Brain microvascular endothelial cell (primary cell): ENCODE data around the gene ERC2.

Source experiments
- DNase-seq: peaks from one replicate; pipeline ENCODE4 v3.0.0-alpha.2; 2020
- H3K27ac ChIP-seq: fragments of 250-450 bp; sonication (Bioruptor Pico); 2 replicates; pipeline ENCODE4 v1.5.1; 2020; ENCODE audit warnings: mild to moderate bottlenecking, moderate library complexity
- H3K27me3 ChIP-seq: fragments of 250-450 bp; sonication (Bioruptor Pico); replicated peaks from 2 replicates; pipeline ENCODE4 v1.5.1; 2020; ENCODE audit warnings: mild to moderate bottlenecking
- H3K36me3 ChIP-seq: fragments of 250-450 bp; sonication (Bioruptor Pico); replicated peaks from 2 replicates; pipeline ENCODE4 v1.5.1; 2020; ENCODE audit warnings: mild to moderate bottlenecking
- H3K4me3 ChIP-seq: 2 replicates; pipeline ENCODE4 v1.5.1; 2011; ENCODE audit warnings: low read depth, mild to moderate bottlenecking, control low read depth, low read length, moderate library complexity
- CTCF ChIP-seq: IDR thresholded peaks from 2 replicates; pipeline ENCODE4 v1.5.1; 2011; ENCODE audit warnings: low read depth, mild to moderate bottlenecking, moderate library complexity, low read length, control low read depth, inconsistent platforms; ENCODE audit errors: missing control alignments
- in situ Hi-C: cut with HindIII; loops from 2 replicates; pipeline ENCODE4 v1.10.0; 2017; ENCODE audit warnings: low sequenced_read_pairs, low pct_ligation_motif_present

Gene ERC2

GRCh38 chr3:55604846-55605245 lies 863.4 kb downstream of the ERC2 start:
- Histone ChIP-seq H3K27ac (no peak overlapping the region), H3K4me3 (no peak overlapping the region), H3K27me3 (no peaks in the 10 kb centered on the region), H3K36me3 (no peaks in the 10 kb centered on the region)
- no peak for TF ChIP-seq CTCF
- in situ Hi-C loops: no loop called here
- no peak for DNase-seq

DNA sequence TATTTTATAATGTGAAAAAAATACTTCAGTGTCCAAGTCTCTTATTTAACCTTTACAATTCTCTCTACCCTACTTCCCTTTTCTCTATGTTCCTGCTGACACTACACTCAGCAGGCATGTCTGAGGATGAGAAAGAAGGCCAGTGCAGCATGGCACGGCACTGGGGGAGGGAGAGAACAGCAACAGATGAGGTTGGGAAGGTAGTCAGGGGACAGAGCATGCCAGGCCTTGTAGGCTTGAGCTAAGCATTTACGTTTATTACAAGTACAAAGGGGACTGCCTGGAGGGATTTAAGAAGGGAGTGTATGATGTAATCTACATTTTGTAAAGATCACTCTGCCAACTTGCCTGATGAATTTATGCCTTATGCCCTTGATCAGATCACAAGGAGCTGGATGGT lies 863.9 kb downstream of the ERC2 start:
- H3K4me3 ChIP-seq: no peak overlapping the region
- no peaks in the 10 kb centered on the region for H3K36me3 ChIP-seq
- no peaks in the 10 kb centered on the region for H3K27me3 ChIP-seq
- H3K27ac ChIP-seq: no peak overlapping the region
- TF ChIP-seq CTCF: no peak
- no peak for DNase-seq
- in situ Hi-C loops: no loop called here

- in situ Hi-C loops: no loop called here
- no peak overlapping the region for H3K27ac ChIP-seq
- H3K4me3 ChIP-seq: no peak overlapping the region
- H3K36me3 ChIP-seq: no peaks in the 10 kb centered on the region
- no peak for DNase-seq
- TF ChIP-seq CTCF: no peak
- no peaks in the 10 kb centered on the region for H3K27me3 ChIP-seq
Measured at GRCh38 chr3:55601366-55602080, 866.7 kb downstream of the ERC2 start.

DNA sequence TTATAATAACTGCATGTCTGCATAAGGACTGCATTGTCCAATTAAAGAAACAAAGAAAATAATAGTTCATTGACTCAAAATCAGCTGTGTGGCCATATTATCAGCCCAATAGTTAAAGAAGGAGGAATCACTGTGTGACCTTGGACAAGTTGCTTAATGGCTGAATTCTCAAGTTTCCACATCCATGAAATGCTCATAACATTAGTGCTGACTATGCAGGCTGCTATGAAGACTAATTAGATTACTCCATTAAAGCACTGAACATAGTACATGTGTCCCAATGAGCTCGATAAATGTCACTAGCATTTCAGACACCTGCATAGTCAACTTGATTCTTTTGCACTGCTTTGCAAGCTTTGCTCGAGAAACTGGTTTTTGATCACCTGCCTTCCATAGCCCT lies 870.0 kb downstream of the ERC2 start:
- Histone ChIP-seq H3K27ac (no peak overlapping the region), H3K4me3 (no peak overlapping the region), H3K36me3 (no peaks in the 10 kb centered on the region), H3K27me3 (no peaks in the 10 kb centered on the region)
- in situ Hi-C loops: no loop called here
- DNase-seq: no peak
- no peak for TF ChIP-seq CTCF

DNA sequence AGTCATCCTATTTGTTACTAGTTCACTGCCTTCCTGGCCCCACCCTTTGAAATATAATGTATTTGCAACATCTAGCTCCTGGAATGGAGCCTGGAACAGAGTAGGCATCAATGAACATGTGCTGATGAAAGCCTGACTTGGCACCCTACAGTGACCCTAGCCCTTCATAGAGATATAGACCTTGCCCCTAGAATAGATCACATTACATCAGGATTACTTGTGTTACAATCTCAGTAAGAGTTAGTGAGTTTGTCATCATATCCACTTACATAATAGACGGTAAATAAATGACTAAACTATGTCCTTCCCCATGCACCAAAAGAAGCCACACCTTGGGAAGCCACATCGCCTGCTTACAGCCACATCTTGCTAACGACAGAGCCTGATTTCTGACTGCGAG lies 870.6 kb downstream of the ERC2 start:
- no peaks in the 10 kb centered on the region for H3K27me3 ChIP-seq
- in situ Hi-C loops: no loop called here
- no peak overlapping the region for H3K27ac ChIP-seq
- no peak for DNase-seq
- H3K4me3 ChIP-seq: no peak overlapping the region
- TF ChIP-seq CTCF: no peak
- no peaks in the 10 kb centered on the region for H3K36me3 ChIP-seq

- H3K4me3 ChIP-seq: no peak overlapping the region
- H3K27ac ChIP-seq: no peak overlapping the region
- TF ChIP-seq CTCF: no peak
- H3K27me3 ChIP-seq: no peaks in the 10 kb centered on the region
- DNase-seq: no peak
- H3K36me3 ChIP-seq: no peaks in the 10 kb centered on the region
- in situ Hi-C loops: no loop called here
Measured at GRCh38 chr3:55596212-55596611, 872.1 kb downstream of the ERC2 start.
